Smooth muscle cell (in vitro differentiated cells): ENCODE measurements around the gene KIAA0232. TPM values are rescaled to one million over a fixed set of nuclear protein-coding genes. Genes with fewer than 3 reads are reported as not detected.
A peak's percentile ranks its signal among the peaks of the same experiment; 100 is the strongest.

Experiments
- DNase-seq: peaks from one replicate; lab custom pipeline; 2025; ENCODE audit not compliant: unreplicated experiment; lab: John Stamatoyannopoulos, UW
- H2AFZ ChIP-seq: fragments of 200-600 bp; sonication (generic); 2 replicates; pipeline ENCODE4 v1.6.0; 2016; ENCODE audit warnings: antibody characterized with exemption, low read depth, mild to moderate bottlenecking
- H3F3A ChIP-seq: fragments of 200-600 bp; sonication (generic); 2 replicates; pipeline ENCODE4 v1.6.0; 2017; ENCODE audit warnings: antibody characterized with exemption, low read depth
- H3K27ac ChIP-seq: fragments of 200-600 bp; sonication (generic); 2 replicates; pipeline ENCODE4 v1.5.1; 2016; ENCODE audit warnings: low read depth, mild to moderate bottlenecking
- H3K27me3 ChIP-seq: fragments of 200-600 bp; sonication (generic); 2 replicates; pipeline ENCODE4 v1.6.1; 2016; ENCODE audit warnings: low read depth, mild to moderate bottlenecking
- H3K36me3 ChIP-seq: fragments of 200-600 bp; sonication (generic); 2 replicates; pipeline ENCODE4 v1.5.1; 2016; ENCODE audit warnings: low read depth
- H3K4me1 ChIP-seq: fragments of 200-600 bp; sonication (generic); 2 replicates; pipeline ENCODE4 v1.5.1; 2016; ENCODE audit warnings: low read depth
- H3K4me2 ChIP-seq: fragments of 200-600 bp; sonication (generic); 2 replicates; pipeline ENCODE4 v1.6.0; 2016; ENCODE audit warnings: mild to moderate bottlenecking
- H3K4me3 ChIP-seq: fragments of 200-600 bp; sonication (generic); 2 replicates; pipeline ENCODE4 v1.5.1; 2016; ENCODE audit warnings: mild to moderate bottlenecking
- H3K79me2 ChIP-seq: fragments of 200-600 bp; sonication (generic); 2 replicates; pipeline ENCODE4 v1.6.0; 2016; ENCODE audit warnings: low read depth, mild to moderate bottlenecking
- H3K9ac ChIP-seq: fragments of 200-600 bp; sonication (generic); 2 replicates; pipeline ENCODE4 v1.6.0; 2016; ENCODE audit warnings: low read depth
- H3K9me3 ChIP-seq: fragments of 200-600 bp; sonication (generic); replicated peaks from 2 replicates; pipeline ENCODE4 v1.5.1; 2016; ENCODE audit warnings: low read depth
- H4K20me1 ChIP-seq: fragments of 200-600 bp; sonication (generic); 2 replicates; pipeline ENCODE4 v1.6.0; 2016; ENCODE audit warnings: low read depth
- WGBS: methylation state at CpG from one replicate; pipeline ENCODE4 v1.1.7; 2016; ENCODE audit warnings: low lambda C conversion rate; 5-methylcytosine and 5-hydroxymethylcytosine counted together
- polyA plus RNA-seq: library from polyadenylated mRNA; unstranded; fragments of >200 nt; fragmentation: Nextera tagmentation; extraction: Ambion mirVana; gene quantifications from 2 replicates; pipeline ENCODE4 v1.2.1, GENCODE V29; 2016
- total RNA-seq: library from RNA; depleted of rRNA; stranded (reverse); fragments of >200 nt; gene quantifications from 2 replicates; pipeline ENCODE4 v1.2.3, GENCODE V29; 2014
- TF ChIP-seq, protein P1 (sequence below): fragments of 200-600 bp; sonication (generic); IDR thresholded peaks from 2 replicates; pipeline ENCODE4 v1.5.1; 2017; ENCODE audit warnings: borderline replicate concordance, mild to moderate bottlenecking, antibody characterized with exemption; ENCODE audit not compliant: insufficient read depth, poor library complexity, severe bottlenecking

The KIAA0232 gene
- total and polyA plus RNA-seq, 2 experiments from 2014 or later = 8.4 to 16.6 TPM

DNA sequence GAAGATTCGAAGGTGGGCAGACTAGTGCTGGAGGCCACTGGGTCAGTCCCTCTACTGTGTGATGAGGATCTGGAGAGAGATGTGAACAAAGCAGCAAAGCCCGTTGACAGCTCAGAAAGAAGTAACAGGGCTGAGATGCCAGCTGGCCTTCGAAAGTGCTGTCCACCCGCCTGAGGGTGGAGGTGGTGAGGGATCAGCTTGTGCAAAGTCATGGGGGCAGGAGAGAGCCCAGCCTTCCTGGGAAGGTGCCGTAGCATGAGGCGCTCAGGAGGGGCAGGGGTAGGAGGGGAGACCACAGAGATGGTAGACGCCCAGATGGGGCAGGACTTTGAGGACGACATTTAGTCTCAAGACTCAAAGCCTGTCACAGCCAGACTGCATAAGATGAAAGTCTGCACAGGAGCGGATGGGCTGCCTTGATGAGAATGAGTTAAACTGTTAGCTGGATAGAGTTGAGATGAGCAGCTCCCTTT, 146.8 kb downstream of the KIAA0232 start:
- TF ChIP-seq, protein P1, sequence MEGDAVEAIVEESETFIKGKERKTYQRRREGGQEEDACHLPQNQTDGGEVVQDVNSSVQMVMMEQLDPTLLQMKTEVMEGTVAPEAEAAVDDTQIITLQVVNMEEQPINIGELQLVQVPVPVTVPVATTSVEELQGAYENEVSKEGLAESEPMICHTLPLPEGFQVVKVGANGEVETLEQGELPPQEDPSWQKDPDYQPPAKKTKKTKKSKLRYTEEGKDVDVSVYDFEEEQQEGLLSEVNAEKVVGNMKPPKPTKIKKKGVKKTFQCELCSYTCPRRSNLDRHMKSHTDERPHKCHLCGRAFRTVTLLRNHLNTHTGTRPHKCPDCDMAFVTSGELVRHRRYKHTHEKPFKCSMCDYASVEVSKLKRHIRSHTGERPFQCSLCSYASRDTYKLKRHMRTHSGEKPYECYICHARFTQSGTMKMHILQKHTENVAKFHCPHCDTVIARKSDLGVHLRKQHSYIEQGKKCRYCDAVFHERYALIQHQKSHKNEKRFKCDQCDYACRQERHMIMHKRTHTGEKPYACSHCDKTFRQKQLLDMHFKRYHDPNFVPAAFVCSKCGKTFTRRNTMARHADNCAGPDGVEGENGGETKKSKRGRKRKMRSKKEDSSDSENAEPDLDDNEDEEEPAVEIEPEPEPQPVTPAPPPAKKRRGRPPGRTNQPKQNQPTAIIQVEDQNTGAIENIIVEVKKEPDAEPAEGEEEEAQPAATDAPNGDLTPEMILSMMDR = no peak
- DNase-seq = no peak
- H4K20me1 ChIP-seq = peaks cover 63% of the 10 kb centered on the region
- no peak overlapping the region for H3K9ac ChIP-seq
- H2AFZ ChIP-seq = no peak overlapping the region
- H3K4me3 ChIP-seq = no peak overlapping the region
- no peaks in the 10 kb centered on the region for H3K79me2 ChIP-seq
- H3F3A ChIP-seq = peaks cover 7% of the 10 kb centered on the region
- no peak overlapping the region for H3K27ac ChIP-seq
- no peaks in the 10 kb centered on the region for H3K27me3 ChIP-seq
- H3K4me2 ChIP-seq = peak overlapping the region; percentile 7
- peaks cover 16% of the 10 kb centered on the region for H3K4me1 ChIP-seq
- no peaks in the 10 kb centered on the region for H3K36me3 ChIP-seq
- no peaks in the 10 kb centered on the region for H3K9me3 ChIP-seq
- 91% methylated on average over 9 of the region's 9 CpGs for WGBS

DNA sequence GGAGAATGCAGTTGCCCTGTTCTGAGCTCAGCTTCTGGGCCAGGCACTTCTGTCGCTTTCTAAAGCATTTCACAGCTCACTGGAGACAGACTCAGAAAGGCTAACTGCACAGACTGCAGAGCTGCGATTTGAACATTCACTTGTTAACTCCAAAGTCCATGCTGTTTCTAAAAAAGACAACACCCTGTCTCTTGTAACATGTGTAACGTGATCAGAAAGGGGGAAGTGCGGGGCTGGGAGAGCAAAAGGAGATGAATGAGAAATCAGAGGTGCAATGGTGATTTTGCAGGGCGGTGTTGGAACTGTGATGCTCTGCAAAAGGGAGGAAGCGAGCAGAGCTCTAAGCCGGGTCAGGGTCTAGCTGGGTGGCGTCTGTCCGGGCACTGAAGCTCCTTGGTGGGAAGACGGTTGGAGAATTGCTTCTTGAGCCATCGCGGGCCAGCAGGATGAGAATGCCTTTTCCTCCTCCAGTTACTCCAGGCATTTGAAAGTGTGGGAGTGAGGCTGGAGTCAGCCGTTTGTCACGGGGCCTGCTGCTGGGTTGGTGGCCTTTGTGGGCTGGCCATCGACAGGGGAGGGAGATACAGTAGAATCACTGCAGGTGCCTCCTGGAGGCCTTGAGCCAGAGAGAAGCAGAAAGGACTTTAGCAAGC, 147.4 kb downstream of the KIAA0232 start:
- Histone ChIP-seq H3K27me3 (no peaks in the 10 kb centered on the region), H3K27ac (no peak overlapping the region), H2AFZ (no peak overlapping the region), H3K4me3 (no peak overlapping the region), H3K36me3 (no peaks in the 10 kb centered on the region), H3K79me2 (no peaks in the 10 kb centered on the region), H3K4me1 (peaks cover 16% of the 10 kb centered on the region), H3K9ac (no peak overlapping the region), H3K9me3 (no peaks in the 10 kb centered on the region), H3F3A (peaks cover 7% of the 10 kb centered on the region), H3K4me2 (peak overlapping the region; percentile 7), H4K20me1 (peaks cover 63% of the 10 kb centered on the region)
- TF ChIP-seq, protein P1 = no peak
- 51% methylated on average over 15 of the region's 15 CpGs for WGBS
- no peak for DNase-seq

DNA sequence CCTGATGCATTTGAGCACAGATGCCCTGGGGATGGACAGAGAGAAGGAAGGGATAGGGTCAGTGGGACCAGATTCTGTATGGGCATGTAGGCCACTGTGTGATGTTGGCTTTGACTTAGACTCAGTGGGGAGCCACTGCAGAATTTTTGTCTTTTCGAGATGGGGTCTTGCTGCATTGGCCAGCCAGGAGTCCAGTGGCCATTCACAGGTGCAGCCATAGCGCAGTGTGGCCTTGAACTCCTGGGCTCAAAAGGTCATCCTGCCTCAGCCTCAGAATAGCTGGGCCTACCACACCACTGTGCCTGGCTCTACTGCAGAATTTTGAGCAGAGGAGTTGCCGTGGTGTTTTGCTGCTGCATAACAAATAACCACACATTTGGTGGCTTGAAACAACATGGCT, 149.9 kb downstream of the KIAA0232 start:
- H3K4me2 ChIP-seq = no peak overlapping the region
- no peaks in the 10 kb centered on the region for H3K27me3 ChIP-seq
- no peak for DNase-seq
- TF ChIP-seq, protein P1 = no peak
- no peak overlapping the region for H2AFZ ChIP-seq
- H3K79me2 ChIP-seq = peaks cover 8% of the 10 kb centered on the region
- peaks cover 16% of the 10 kb centered on the region for H3K4me1 ChIP-seq
- H3K4me3 ChIP-seq = no peak overlapping the region
- 93% methylated on average over 3 of the region's 3 CpGs for WGBS
- H4K20me1 ChIP-seq = peaks cover 40% of the 10 kb centered on the region
- no peak overlapping the region for H3K9ac ChIP-seq
- H3K27ac ChIP-seq = no peak overlapping the region
- no peaks in the 10 kb centered on the region for H3K9me3 ChIP-seq
- no peaks in the 10 kb centered on the region for H3K36me3 ChIP-seq
- peaks cover 3% of the 10 kb centered on the region for H3F3A ChIP-seq

DNA sequence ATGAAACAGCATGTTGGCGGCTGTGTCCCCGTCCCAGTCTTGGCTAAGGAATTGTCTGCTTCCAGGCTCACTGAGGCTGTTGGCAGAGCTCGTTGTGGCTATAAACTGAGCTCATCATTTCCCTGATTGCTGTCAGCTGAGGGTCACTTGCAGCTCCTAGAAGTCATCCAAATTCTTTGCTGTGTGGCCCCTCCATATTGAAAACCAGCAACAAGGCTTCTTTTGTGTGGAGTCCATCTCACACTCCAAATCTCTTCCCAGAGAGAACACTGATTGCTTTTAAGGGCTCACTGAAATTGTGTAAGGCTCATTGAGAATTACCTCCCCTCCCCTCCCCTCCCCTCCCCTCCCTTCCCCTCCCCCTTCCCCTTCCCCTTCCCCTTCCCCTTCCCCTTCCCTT, 150.4 kb downstream of the KIAA0232 start:
- Histone ChIP-seq H3K4me1 (peaks cover 16% of the 10 kb centered on the region), H2AFZ (no peak overlapping the region), H3K9me3 (no peaks in the 10 kb centered on the region), H3K27ac (no peak overlapping the region), H3K36me3 (no peaks in the 10 kb centered on the region), H3K79me2 (peaks cover 9% of the 10 kb centered on the region), H3K4me2 (no peak overlapping the region), H3K4me3 (no peak overlapping the region), H4K20me1 (peaks cover 36% of the 10 kb centered on the region), H3K27me3 (no peaks in the 10 kb centered on the region), H3K9ac (no peak overlapping the region), H3F3A (no peaks in the 10 kb centered on the region)
- 93% methylated on average over 3 of the region's 3 CpGs for WGBS
- TF ChIP-seq, protein P1 = no peak
- DNase-seq = no peak
